HG03521 (cell line): ENCODE data around the gene CCDC88C.
"Not testable (repeated sequence)": the region's sequence is repeated elsewhere in the genome, so short reads cannot be mapped to it uniquely, and the experiment has no call there.

Experiments used
- ATAC-seq: cut with Tn5 transposase; IDR thresholded peaks from one replicate; pipeline ENCODE4 v1.9.1; 2021; ENCODE audit warnings: mild to moderate bottlenecking, moderate library complexity; ENCODE audit not compliant: unreplicated experiment

Gene CCDC88C

GRCh38 chr14:91416744-91417119 lies 888 bp downstream of the CCDC88C start:
- ATAC-seq = no peak

GRCh38 chr14:91415794-91416743 lies 1.6 kb downstream of the CCDC88C start:
- ATAC-seq = peak; percentile 40

GRCh38 chr14:91414475-91414833 lies 3.2 kb downstream of the CCDC88C start:
- no peak for ATAC-seq

GRCh38 chr14:91413547-91414474 lies 3.8 kb downstream of the CCDC88C start:
- no peak for ATAC-seq

GRCh38 chr14:91412939-91413338 lies 4.7 kb downstream of the CCDC88C start:
- no peak for ATAC-seq

GRCh38 chr14:91410771-91411536 lies 6.7 kb downstream of the CCDC88C start:
- ATAC-seq = no peak

GRCh38 chr14:91409928-91410718 lies 7.5 kb downstream of the CCDC88C start:
- no peak for ATAC-seq

- ATAC-seq = not testable (repeated sequence)
Measured at GRCh38 chr14:91409240-91409639, 8.4 kb downstream of the CCDC88C start.

GRCh38 chr14:91406982-91407381 lies 10.6 kb downstream of the CCDC88C start:
- ATAC-seq = no peak

GRCh38 chr14:91406451-91406850 lies 11.2 kb downstream of the CCDC88C start:
- ATAC-seq = no peak

- no peak for ATAC-seq
Measured at GRCh38 chr14:91405724-91406435, 11.7 kb downstream of the CCDC88C start.

- ATAC-seq = no peak
Measured at GRCh38 chr14:91405241-91405721, 12.3 kb downstream of the CCDC88C start.

GRCh38 chr14:91402771-91403600 lies 14.6 kb downstream of the CCDC88C start:
- no peak for ATAC-seq

GRCh38 chr14:91402348-91402747 lies 15.3 kb downstream of the CCDC88C start:
- no peak for ATAC-seq

GRCh38 chr14:91401751-91402150 lies 15.9 kb downstream of the CCDC88C start:
- ATAC-seq = no peak

GRCh38 chr14:91400696-91401095 lies 16.9 kb downstream of the CCDC88C start:
- no peak for ATAC-seq

GRCh38 chr14:91399868-91400640 lies 17.6 kb downstream of the CCDC88C start:
- peak; percentile 38 for ATAC-seq

GRCh38 chr14:91398707-91399106 lies 18.9 kb downstream of the CCDC88C start:
- no peak for ATAC-seq
